H4 (cell line): Measurements from ENCODE around the gene SERINC4. TPM values are rescaled to one million over a fixed set of nuclear protein-coding genes. Genes with fewer than 3 reads are reported as not detected.

Experiments used
- DNase-seq: peaks from one replicate; pipeline ENCODE4 v3.0.0-alpha.2; 2015; ENCODE audit warnings: low spot score
- total RNA-seq: library from RNA; depleted of rRNA; stranded (reverse); fragments of >200 nt; shearing (Covaris generic); gene quantifications from 2 replicates; pipeline ENCODE4 v1.2.3, GENCODE V29; 2014; rRNA removed

SERINC4 gene
- total RNA-seq, 1 experiment from 2014 or later, result not detected

GRCh38 chr15:43749690-43750345, 50.2 kb downstream of the SERINC4 start:
- DNase-seq, result no peak

- DNase-seq, result no peak
Observed at GRCh38 chr15:43748376-43748775, 51.6 kb downstream of the SERINC4 start.

GRCh38 chr15:43746903-43747309, 53.1 kb downstream of the SERINC4 start:
- peak; percentile 5 for DNase-seq

GRCh38 chr15:43746245-43746902, 53.6 kb downstream of the SERINC4 start, which contains the start of gene PDIA3:
PDIA3 (plus strand) TSS chr15:43746438; CDS start chr15:43746540, 102 bp downstream.
- DNase-seq, result peak; percentile 81

Other genes starting within 250 kb of the SERINC4 start
- 6.0 and 7.7 TPM in 2 replicates for gene PPIP5K1, start 210.0 kb downstream of the SERINC4 start, total RNA-seq
- gene CKMT1B, start 206.2 kb downstream of the SERINC4 start, total RNA-seq, result 0.95 TPM in 1 of 2 replicates, not detected in the other
- gene STRC, start 181.4 kb downstream of the SERINC4 start, total RNA-seq, result 0.08 TPM in 1 of 2 replicates, not detected in the other
- not detected in 2 replicates for gene CATSPER2, start 151.4 kb downstream of the SERINC4 start, total RNA-seq
- gene CKMT1A, start 106.4 kb downstream of the SERINC4 start, total RNA-seq, result 0.10 and 1.1 TPM in 2 replicates
- gene PDIA3, start 53.8 kb downstream of the SERINC4 start, total RNA-seq, result 187 and 259 TPM in 2 replicates
- 1.3 and 2.2 TPM in 2 replicates for gene ELL3, start 23.3 kb downstream of the SERINC4 start, total RNA-seq
- gene SERF2, start 7.9 kb downstream of the SERINC4 start, total RNA-seq, result 979 and 1,093 TPM in 2 replicates
- gene HYPK, start 379 bp upstream of the SERINC4 start, total RNA-seq, result 5.5 and 6.5 TPM in 2 replicates
- gene MFAP1, start 24.5 kb upstream of the SERINC4 start, total RNA-seq, result 37.9 and 42.2 TPM in 2 replicates
- 41.4 and 43.3 TPM in 2 replicates for gene WDR76, start 26.8 kb upstream of the SERINC4 start, total RNA-seq